ENCODE data around the gene SP7.
"Not testable (repeated sequence)": the region's sequence is repeated elsewhere in the genome, so short reads cannot be mapped to it uniquely, and the experiment has no call there.

Gene SP7

GRCh38 chr12:53336181-53336681, at the start of gene SP7:
SP7 (minus strand) TSS chr12:53336354; CDS start chr12:53335646, 708 bp downstream.
- DNase-seq (ENCODE audit: low read depth) = no peak

GRCh38 chr12:53383258-53383657, 47.1 kb upstream of the SP7 start:
- no peak for DNase-seq (ENCODE audit: low read depth)

GRCh38 chr12:53381731-53382630, 45.8 kb upstream of the SP7 start:
- no peak for DNase-seq (ENCODE audit: low read depth)

GRCh38 chr12:53380794-53381730, 44.9 kb upstream of the SP7 start:
- DNase-seq (ENCODE audit: low read depth) = no peak

GRCh38 chr12:53380104-53380793, 44.1 kb upstream of the SP7 start, which contains the start of gene SP1:
SP1 (plus strand) TSS chr12:53380176; CDS start chr12:53380292, 116 bp downstream.
- DNase-seq (ENCODE audit: low read depth) = peak; percentile 97

GRCh38 chr12:53379389-53380103, 43.4 kb upstream of the SP7 start:
- peak; percentile 86 for DNase-seq (ENCODE audit: low read depth)

- DNase-seq (ENCODE audit: low read depth) = no peak
These were observed 42.7 kb upstream of the SP7 start for GRCh38 chr12:53378724-53379388.

GRCh38 chr12:53378222-53378621, 42.1 kb upstream of the SP7 start:
- no peak for DNase-seq (ENCODE audit: low read depth)

- DNase-seq (ENCODE audit: low read depth) = no peak
These were observed 40.6 kb upstream of the SP7 start for GRCh38 chr12:53376747-53377146.

GRCh38 chr12:53374277-53374676, 38.1 kb upstream of the SP7 start:
- not testable (repeated sequence) for DNase-seq (ENCODE audit: low read depth)

GRCh38 chr12:53373554-53374133, 37.5 kb upstream of the SP7 start:
- not testable (repeated sequence) for DNase-seq (ENCODE audit: low read depth)

- no peak for DNase-seq (ENCODE audit: low read depth)
These were observed 29.2 kb upstream of the SP7 start for GRCh38 chr12:53365245-53365904.

- not testable (repeated sequence) for DNase-seq (ENCODE audit: low read depth)
These were observed 25.5 kb upstream of the SP7 start for GRCh38 chr12:53361638-53362037.

- DNase-seq (ENCODE audit: low read depth) = no peak
These were observed 22.8 kb upstream of the SP7 start for GRCh38 chr12:53358836-53359419.

GRCh38 chr12:53355121-53355520, 19.0 kb upstream of the SP7 start:
- no peak for DNase-seq (ENCODE audit: low read depth)

- DNase-seq (ENCODE audit: low read depth) = no peak
These were observed 17.1 kb upstream of the SP7 start for GRCh38 chr12:53353257-53353655.

GRCh38 chr12:53352331-53353256, 16.4 kb upstream of the SP7 start:
- peak; percentile 68 for DNase-seq (ENCODE audit: low read depth)

- no peak for DNase-seq (ENCODE audit: low read depth)
These were observed 11.8 kb upstream of the SP7 start for GRCh38 chr12:53347905-53348304.

Measured in activated T-cell treated with anti-CD3 and anti-CD28 coated beads for 48 hours (primary cell).